ENCODE measurements around the gene PRPF6. TPM values are rescaled to one million over a fixed set of nuclear protein-coding genes. Genes with fewer than 3 reads are reported as not detected.

The PRPF6 gene
- total RNA-seq, 1 donor from 2014 or later = 51.9 TPM

DNA sequence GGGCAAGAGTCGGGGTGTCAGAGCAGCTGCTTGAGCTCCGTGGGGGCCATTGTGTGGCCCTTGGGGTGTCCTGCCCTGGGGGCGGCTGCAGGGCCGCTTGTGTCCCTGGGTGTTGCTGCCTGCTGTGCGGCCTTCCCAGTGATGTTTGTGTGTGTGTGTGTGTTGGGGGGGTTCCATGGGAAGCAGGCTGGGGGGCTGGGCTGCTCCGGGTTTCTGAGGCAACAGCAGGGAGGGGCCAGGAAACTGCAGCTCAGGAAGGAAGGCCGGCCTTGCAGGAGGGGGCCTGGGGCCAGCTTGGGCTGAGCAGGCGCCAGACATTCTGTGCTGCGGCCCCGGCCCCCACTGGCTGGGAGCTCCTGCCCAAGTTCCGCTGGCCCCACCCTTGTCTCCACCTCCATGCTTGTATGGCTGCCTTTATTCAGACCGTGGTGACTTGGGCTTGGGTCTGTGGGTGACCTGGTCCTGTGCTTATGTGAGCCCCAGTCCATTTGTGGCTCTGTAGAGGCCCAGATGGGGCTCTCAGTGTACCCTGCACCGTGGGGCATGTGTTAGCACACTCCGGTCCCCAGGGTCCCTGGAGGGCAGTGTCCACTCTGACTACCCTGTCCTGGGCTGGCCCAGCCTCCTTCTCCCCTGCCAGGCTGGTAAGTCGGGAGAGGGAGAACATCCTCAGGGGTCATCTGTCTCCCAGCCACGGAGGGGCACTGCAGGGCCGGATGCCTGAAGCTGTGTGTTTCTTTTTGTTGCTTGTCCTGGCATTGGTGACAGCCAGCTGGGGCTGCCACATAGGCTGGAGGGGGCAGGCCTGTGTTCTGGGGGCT lies 73.1 kb downstream of the PRPF6 start:
- Histone ChIP-seq H3K36me3 (no peaks in the 10 kb centered on the region), H3K27ac (no peak overlapping the region), H3F3A (ENCODE audit: low read depth) (peaks cover 11% of the 10 kb centered on the region), H3K79me2 (ENCODE audit: low read depth) (no peaks in the 10 kb centered on the region), H3K4me1 (peaks cover 8% of the 10 kb centered on the region), H3K27me3 (peaks cover 43% of the 10 kb centered on the region), H2AFZ (replicated peaks) (no peak overlapping the region), H3K9ac (no peak overlapping the region), H3K4me3 (no peak overlapping the region), H3K4me2 (no peak overlapping the region), H4K20me1 (ENCODE audit: low read depth) (peaks cover 5% of the 10 kb centered on the region), H3K9me3 (ENCODE audit: low read depth) (no peaks in the 10 kb centered on the region)
- peak; percentile 74 for DNase-seq (ENCODE audit: low spot score)
- H3K4me3 Mint-ChIP-seq = no peak overlapping the region
- peaks cover 23% of the 10 kb centered on the region for H3K27me3 Mint-ChIP-seq (ENCODE audit: insufficient read depth, low read depth)
- H3K4me1 Mint-ChIP-seq = peaks cover 21% of the 10 kb centered on the region
- peaks cover 2% of the 10 kb centered on the region for H3K9me3 Mint-ChIP-seq
- H3K27ac Mint-ChIP-seq = no peak overlapping the region
- H3K36me3 Mint-ChIP-seq = no peaks in the 10 kb centered on the region
- TF ChIP-seq EZH2phosphoT487 (IDR thresholded peaks at IDR 0.05) = no peak
- TF ChIP-seq, protein P1, sequence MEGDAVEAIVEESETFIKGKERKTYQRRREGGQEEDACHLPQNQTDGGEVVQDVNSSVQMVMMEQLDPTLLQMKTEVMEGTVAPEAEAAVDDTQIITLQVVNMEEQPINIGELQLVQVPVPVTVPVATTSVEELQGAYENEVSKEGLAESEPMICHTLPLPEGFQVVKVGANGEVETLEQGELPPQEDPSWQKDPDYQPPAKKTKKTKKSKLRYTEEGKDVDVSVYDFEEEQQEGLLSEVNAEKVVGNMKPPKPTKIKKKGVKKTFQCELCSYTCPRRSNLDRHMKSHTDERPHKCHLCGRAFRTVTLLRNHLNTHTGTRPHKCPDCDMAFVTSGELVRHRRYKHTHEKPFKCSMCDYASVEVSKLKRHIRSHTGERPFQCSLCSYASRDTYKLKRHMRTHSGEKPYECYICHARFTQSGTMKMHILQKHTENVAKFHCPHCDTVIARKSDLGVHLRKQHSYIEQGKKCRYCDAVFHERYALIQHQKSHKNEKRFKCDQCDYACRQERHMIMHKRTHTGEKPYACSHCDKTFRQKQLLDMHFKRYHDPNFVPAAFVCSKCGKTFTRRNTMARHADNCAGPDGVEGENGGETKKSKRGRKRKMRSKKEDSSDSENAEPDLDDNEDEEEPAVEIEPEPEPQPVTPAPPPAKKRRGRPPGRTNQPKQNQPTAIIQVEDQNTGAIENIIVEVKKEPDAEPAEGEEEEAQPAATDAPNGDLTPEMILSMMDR (IDR thresholded peaks at IDR 0.05) = peak; percentile 53

DNA sequence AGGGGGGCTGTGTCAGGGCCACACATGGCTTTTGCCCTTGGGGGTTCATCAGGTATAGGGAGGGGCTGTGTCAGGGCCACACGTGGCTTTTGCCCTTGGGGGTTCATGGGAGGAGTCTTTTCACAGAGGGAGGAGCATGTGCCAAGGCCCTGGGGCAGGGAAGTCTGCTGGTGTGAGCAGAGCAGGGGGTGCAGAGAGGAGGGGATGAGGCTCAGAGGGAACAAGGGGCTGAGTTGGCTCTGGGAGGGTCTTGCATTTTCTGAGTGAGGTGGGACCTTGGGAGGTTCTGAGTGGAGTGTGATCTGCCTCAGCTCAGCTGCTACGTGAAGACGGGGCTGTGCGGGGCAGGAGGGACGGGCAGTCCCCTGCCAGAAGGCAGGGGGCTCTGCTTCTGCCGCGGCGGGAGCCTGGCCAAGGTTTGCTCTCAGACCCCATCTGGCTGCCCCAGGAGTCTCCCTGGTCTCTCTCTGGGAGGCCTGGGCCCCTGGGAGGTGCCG lies 74.5 kb downstream of the PRPF6 start:
- no peak overlapping the region for H2AFZ ChIP-seq (replicated peaks)
- H3K4me3 ChIP-seq = no peak overlapping the region
- Mint-ChIP-seq H3K36me3 (no peaks in the 10 kb centered on the region), H3K9me3 (peaks cover 2% of the 10 kb centered on the region), H3K4me3 (peak overlapping the region; percentile 60), H3K27me3 (ENCODE audit: insufficient read depth, low read depth) (peaks cover 26% of the 10 kb centered on the region), H3K27ac (peak overlapping the region; percentile 74), H3K4me1 (peaks cover 21% of the 10 kb centered on the region)
- no peak for DNase-seq (ENCODE audit: low spot score)
- H3K9ac ChIP-seq = no peak overlapping the region
- TF ChIP-seq, protein P1 (IDR thresholded peaks at IDR 0.05) = no peak
- TF ChIP-seq EZH2 (IDR thresholded peaks at IDR 0.05) (no peak), EZH2phosphoT487 (IDR thresholded peaks at IDR 0.05) (no peak)
- no peaks in the 10 kb centered on the region for H3K9me3 ChIP-seq (ENCODE audit: low read depth)
- no peaks in the 10 kb centered on the region for H3K79me2 ChIP-seq (ENCODE audit: low read depth)
- H3K27ac ChIP-seq = no peak overlapping the region
- H3F3A ChIP-seq (ENCODE audit: low read depth) = peaks cover 5% of the 10 kb centered on the region
- H3K27me3 ChIP-seq = peaks cover 29% of the 10 kb centered on the region
- no peak overlapping the region for H3K4me2 ChIP-seq
- H4K20me1 ChIP-seq (ENCODE audit: low read depth) = no peaks in the 10 kb centered on the region
- H3K4me1 ChIP-seq = peaks cover 4% of the 10 kb centered on the region
- H3K36me3 ChIP-seq = no peaks in the 10 kb centered on the region

DNA sequence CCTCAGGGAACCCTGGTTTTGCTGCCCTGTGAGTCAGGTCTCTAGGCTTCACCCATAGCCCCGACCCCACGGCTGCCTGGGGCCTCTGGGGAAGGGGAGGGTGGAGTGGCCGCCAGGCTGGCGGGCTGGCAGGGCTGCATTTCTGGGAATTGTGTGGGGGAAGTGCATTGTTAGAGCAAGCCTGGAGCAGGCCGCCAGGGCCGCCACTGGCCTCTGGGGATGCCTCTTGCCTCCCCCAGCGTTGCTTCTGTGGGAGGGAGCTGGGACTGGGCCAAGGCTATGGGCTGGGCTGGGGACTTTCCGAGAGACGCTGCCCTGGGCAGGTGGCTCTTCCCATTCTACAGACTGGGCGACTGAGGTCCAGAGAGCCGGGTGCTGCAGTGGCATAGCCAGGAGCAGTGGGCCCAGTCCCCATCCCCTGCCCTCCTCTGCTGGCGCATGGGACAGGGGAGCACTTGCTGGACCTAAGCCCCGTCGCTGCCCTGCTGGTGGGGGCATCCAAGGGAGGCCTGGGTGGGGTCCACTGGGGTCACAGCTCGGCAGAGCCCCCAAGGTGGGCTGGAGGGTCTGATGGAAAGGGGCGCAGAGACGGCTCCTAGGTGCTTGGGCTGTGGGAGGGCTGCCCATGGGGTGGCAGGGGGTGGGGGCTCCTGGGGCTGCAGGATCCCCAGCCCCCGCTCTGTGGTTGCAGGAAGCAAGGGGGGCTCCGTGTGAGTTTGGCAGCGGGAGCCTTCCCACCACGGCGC lies 75.1 kb downstream of the PRPF6 start:
- TF ChIP-seq EZH2phosphoT487 (IDR thresholded peaks at IDR 0.05) = no peak
- TF ChIP-seq, protein P1 (IDR thresholded peaks at IDR 0.05) = no peak
- TF ChIP-seq EZH2 (IDR thresholded peaks at IDR 0.05) = no peak
- Histone ChIP-seq H3K9ac (no peak overlapping the region), H3K27ac (no peak overlapping the region), H3K27me3 (peaks cover 22% of the 10 kb centered on the region), H3K9me3 (ENCODE audit: low read depth) (no peaks in the 10 kb centered on the region), H2AFZ (replicated peaks) (no peak overlapping the region), H3K36me3 (no peaks in the 10 kb centered on the region), H3K4me2 (no peak overlapping the region), H3K4me3 (no peak overlapping the region), H3F3A (ENCODE audit: low read depth) (peaks cover 5% of the 10 kb centered on the region), H3K4me1 (peaks cover 4% of the 10 kb centered on the region), H4K20me1 (ENCODE audit: low read depth) (no peaks in the 10 kb centered on the region), H3K79me2 (ENCODE audit: low read depth) (no peaks in the 10 kb centered on the region)
- Mint-ChIP-seq H3K4me1 (peaks cover 21% of the 10 kb centered on the region), H3K9me3 (peaks cover 2% of the 10 kb centered on the region), H3K27ac (no peak overlapping the region), H3K27me3 (ENCODE audit: insufficient read depth, low read depth) (peaks cover 24% of the 10 kb centered on the region), H3K36me3 (no peaks in the 10 kb centered on the region), H3K4me3 (no peak overlapping the region)
- DNase-seq (ENCODE audit: low spot score) = peak; percentile 26
